SK-N-SH treated with all-trans-retinoic acid at 6 μM for 48 hours (cell line): Measurements from ENCODE around the gene ZNF334.

Experiments used
- ATAC-seq: fragments of 200-7000 bp; cut with Tn5 transposase; 3 replicates; pipeline ENCODE4 v1.9.1; 2020; ENCODE audit warnings: mild to moderate bottlenecking, moderate library complexity
- ARNTL ChIP-seq: fragments of 450-650 bp; formaldehyde crosslinking; IDR thresholded peaks from 2 replicates; pipeline ENCODE4 v1.5.0; 2020; ENCODE audit warnings: low read depth, mild to moderate bottlenecking, moderate library complexity, borderline replicate concordance
- CREB5 ChIP-seq: fragments of 250-450 bp; sonication (Bioruptor Pico); IDR thresholded peaks from 2 replicates; pipeline ENCODE4 v1.5.1; 2020; ENCODE audit warnings: low read depth, mild to moderate bottlenecking, moderate library complexity
- CSRNP3 ChIP-seq: fragments of 250-450 bp; sonication (Bioruptor Pico); IDR thresholded peaks from 2 replicates; pipeline ENCODE4 v1.5.1; 2021; ENCODE audit warnings: mild to moderate bottlenecking, moderate library complexity
- ESRRG ChIP-seq: fragments of 250-450 bp; sonication (Bioruptor Pico); IDR thresholded peaks from 2 replicates; pipeline ENCODE4 v1.6.1; 2021; ENCODE audit warnings: mild to moderate bottlenecking
- GLIS3 ChIP-seq: fragments of 250-450 bp; sonication (Bioruptor Pico); IDR thresholded peaks from 2 replicates; pipeline ENCODE4 v1.5.0; 2020; ENCODE audit warnings: mild to moderate bottlenecking, moderate library complexity
- ISL1 ChIP-seq: fragments of 250-450 bp; sonication (Bioruptor Pico); IDR thresholded peaks from 2 replicates; pipeline ENCODE4 v2.1.2; 2022; ENCODE audit warnings: mild to moderate bottlenecking, moderate library complexity
- OSR1 ChIP-seq: fragments of 250-450 bp; sonication (Bioruptor Pico); IDR thresholded peaks from 2 replicates; pipeline ENCODE4 v1.8.0; 2022; ENCODE audit warnings: moderate library complexity, mild to moderate bottlenecking, inconsistent platforms
- PATZ1 ChIP-seq: fragments of 250-450 bp; sonication (Bioruptor Pico); IDR thresholded peaks from 2 replicates; pipeline ENCODE4 v1.8.0; 2020; ENCODE audit warnings: mild to moderate bottlenecking, moderate library complexity, borderline replicate concordance
- PPARA ChIP-seq: fragments of 250-450 bp; sonication (Bioruptor Pico); IDR thresholded peaks from 2 replicates; pipeline ENCODE4 v1.5.0; 2020; ENCODE audit warnings: mild to moderate bottlenecking, borderline replicate concordance
- RARB ChIP-seq: fragments of 250-450 bp; sonication (Bioruptor Pico); IDR thresholded peaks from 2 replicates; pipeline ENCODE4 v1.8.0; 2021; ENCODE audit warnings: mild to moderate bottlenecking, moderate library complexity
- SNAI2 ChIP-seq: fragments of 250-450 bp; sonication (Bioruptor Pico); IDR thresholded peaks from 2 replicates; pipeline ENCODE4 v1.5.0; 2020; ENCODE audit warnings: mild to moderate bottlenecking, moderate library complexity
- TCF4 ChIP-seq: fragments of 250-450 bp; sonication (Bioruptor Pico); IDR thresholded peaks from 2 replicates; pipeline ENCODE4 v1.8.0; 2021; ENCODE audit warnings: mild to moderate bottlenecking, moderate library complexity, borderline replicate concordance
- ZC3H10 ChIP-seq: fragments of 250-450 bp; sonication (Bioruptor Pico); IDR thresholded peaks from 2 replicates; pipeline ENCODE4 v1.5.1; 2021; ENCODE audit warnings: mild to moderate bottlenecking, moderate library complexity
- ZFP30 ChIP-seq: fragments of 450-650 bp; formaldehyde crosslinking; IDR thresholded peaks from 2 replicates; pipeline ENCODE4 v1.5.0; 2022; ENCODE audit warnings: mild to moderate bottlenecking, moderate library complexity
- ZNF565 ChIP-seq: fragments of 450-650 bp; formaldehyde crosslinking; conservative IDR thresholded peaks from 2 replicates; pipeline ENCODE4 v1.5.0; 2020; ENCODE audit warnings: low read depth, mild to moderate bottlenecking, moderate library complexity
- ZNF70 ChIP-seq: fragments of 450-650 bp; formaldehyde crosslinking; IDR thresholded peaks from 2 replicates; pipeline ENCODE4 v1.5.0; 2020; ENCODE audit warnings: mild to moderate bottlenecking, moderate library complexity
- ZNF8 ChIP-seq: fragments of 450-650 bp; formaldehyde crosslinking; IDR thresholded peaks from 2 replicates; pipeline ENCODE4 v1.5.0; 2020; ENCODE audit warnings: mild to moderate bottlenecking, moderate library complexity
- TF ChIP-seq, protein P1 (sequence below): fragments of 250-450 bp; sonication (Bioruptor Pico); IDR thresholded peaks from 2 replicates; pipeline ENCODE4 v1.8.0; 2021; ENCODE audit warnings: low read depth, mild to moderate bottlenecking, moderate library complexity, borderline replicate concordance
- TF ChIP-seq, protein P2 (sequence below): fragments of 250-450 bp; sonication (Bioruptor Pico); IDR thresholded peaks from 2 replicates; pipeline ENCODE4 v1.5.0; 2020; ENCODE audit warnings: mild to moderate bottlenecking, moderate library complexity

The ZNF334 gene

DNA sequence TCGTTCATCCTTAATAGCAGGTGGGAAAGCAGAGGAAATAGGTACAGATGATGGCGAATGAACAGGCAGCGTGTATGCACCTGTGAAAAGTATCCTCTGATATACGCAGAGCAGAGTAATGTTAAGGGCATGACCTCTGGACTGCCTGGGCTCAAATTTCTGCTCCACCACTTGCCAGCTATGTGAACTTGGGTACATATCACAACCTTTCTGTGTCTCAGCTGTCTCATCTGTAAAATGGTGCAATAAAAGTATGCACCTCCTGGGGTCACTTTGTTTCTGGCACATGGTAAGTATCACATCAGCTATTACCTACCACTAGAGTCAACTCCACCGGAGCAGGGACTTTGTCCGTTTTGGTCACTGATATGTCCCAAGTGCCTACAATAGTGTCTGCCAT is 34.6 kb upstream of the ZNF334 start:
- no peak for ATAC-seq
- TF ChIP-seq ZNF565, result no peak
- TF ChIP-seq SNAI2 (CRISPR knock-in tag), result no peak
- TF ChIP-seq ARNTL (CRISPR knock-in tag), result no peak
- no peak for TF ChIP-seq ESRRG
- no peak for TF ChIP-seq RARB (CRISPR knock-in tag)
- TF ChIP-seq ISL1 (CRISPR knock-in tag), result no peak
- TF ChIP-seq ZNF8 (CRISPR knock-in tag), result no peak
- no peak for TF ChIP-seq TCF4 (CRISPR knock-in tag)
- TF ChIP-seq CSRNP3 (CRISPR knock-in tag), result no peak
- no peak for TF ChIP-seq OSR1 (CRISPR knock-in tag)
- TF ChIP-seq PPARA (CRISPR knock-in tag), result no peak
- TF ChIP-seq ZFP30 (CRISPR knock-in tag), result no peak
- TF ChIP-seq, protein P1, sequence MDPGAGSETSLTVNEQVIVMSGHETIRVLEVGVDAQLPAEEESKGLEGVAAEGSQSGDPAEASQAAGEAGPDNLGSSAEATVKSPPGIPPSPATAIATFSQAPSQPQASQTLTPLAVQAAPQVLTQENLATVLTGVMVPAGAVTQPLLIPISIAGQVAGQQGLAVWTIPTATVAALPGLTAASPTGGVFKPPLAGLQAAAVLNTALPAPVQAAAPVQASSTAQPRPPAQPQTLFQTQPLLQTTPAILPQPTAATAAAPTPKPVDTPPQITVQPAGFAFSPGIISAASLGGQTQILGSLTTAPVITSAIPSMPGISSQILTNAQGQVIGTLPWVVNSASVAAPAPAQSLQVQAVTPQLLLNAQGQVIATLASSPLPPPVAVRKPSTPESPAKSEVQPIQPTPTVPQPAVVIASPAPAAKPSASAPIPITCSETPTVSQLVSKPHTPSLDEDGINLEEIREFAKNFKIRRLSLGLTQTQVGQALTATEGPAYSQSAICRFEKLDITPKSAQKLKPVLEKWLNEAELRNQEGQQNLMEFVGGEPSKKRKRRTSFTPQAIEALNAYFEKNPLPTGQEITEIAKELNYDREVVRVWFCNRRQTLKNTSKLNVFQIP (CRISPR knock-in tag), result no peak
- TF ChIP-seq PATZ1 (CRISPR knock-in tag), result no peak
- TF ChIP-seq, protein P2, sequence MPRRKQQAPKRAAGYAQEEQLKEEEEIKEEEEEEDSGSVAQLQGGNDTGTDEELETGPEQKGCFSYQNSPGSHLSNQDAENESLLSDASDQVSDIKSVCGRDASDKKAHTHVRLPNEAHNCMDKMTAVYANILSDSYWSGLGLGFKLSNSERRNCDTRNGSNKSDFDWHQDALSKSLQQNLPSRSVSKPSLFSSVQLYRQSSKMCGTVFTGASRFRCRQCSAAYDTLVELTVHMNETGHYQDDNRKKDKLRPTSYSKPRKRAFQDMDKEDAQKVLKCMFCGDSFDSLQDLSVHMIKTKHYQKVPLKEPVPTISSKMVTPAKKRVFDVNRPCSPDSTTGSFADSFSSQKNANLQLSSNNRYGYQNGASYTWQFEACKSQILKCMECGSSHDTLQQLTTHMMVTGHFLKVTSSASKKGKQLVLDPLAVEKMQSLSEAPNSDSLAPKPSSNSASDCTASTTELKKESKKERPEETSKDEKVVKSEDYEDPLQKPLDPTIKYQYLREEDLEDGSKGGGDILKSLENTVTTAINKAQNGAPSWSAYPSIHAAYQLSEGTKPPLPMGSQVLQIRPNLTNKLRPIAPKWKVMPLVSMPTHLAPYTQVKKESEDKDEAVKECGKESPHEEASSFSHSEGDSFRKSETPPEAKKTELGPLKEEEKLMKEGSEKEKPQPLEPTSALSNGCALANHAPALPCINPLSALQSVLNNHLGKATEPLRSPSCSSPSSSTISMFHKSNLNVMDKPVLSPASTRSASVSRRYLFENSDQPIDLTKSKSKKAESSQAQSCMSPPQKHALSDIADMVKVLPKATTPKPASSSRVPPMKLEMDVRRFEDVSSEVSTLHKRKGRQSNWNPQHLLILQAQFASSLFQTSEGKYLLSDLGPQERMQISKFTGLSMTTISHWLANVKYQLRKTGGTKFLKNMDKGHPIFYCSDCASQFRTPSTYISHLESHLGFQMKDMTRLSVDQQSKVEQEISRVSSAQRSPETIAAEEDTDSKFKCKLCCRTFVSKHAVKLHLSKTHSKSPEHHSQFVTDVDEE (CRISPR knock-in tag), result no peak
- no peak for TF ChIP-seq ZNF70 (CRISPR knock-in tag)
- TF ChIP-seq CREB5 (CRISPR knock-in tag), result no peak

DNA sequence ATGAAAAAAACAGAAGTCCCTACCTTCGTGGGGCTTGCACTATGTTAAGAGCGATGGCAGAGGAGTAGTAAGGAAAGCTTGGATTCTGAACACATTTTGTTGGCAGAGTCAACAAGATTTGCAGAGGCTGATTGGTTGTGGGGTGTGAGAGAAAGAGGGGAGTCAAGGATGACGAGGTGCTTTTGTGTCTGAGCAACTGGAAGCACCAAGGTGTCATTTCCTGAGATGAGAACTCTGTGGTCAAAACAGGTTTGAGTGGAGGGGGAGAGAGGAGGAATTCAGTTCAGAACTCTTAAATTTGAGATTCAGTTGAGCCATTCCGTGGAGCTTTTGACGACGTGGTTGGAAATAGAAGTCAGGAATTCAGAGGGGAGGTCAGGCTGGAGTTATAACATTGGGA is 33.6 kb upstream of the ZNF334 start:
- ATAC-seq, result no peak
- TF ChIP-seq ARNTL (CRISPR knock-in tag) (no peak), CSRNP3 (CRISPR knock-in tag) (no peak), ZNF70 (CRISPR knock-in tag) (no peak), ZNF8 (CRISPR knock-in tag) (no peak), RARB (CRISPR knock-in tag) (no peak), PATZ1 (CRISPR knock-in tag) (no peak), TCF4 (CRISPR knock-in tag) (no peak), ZFP30 (CRISPR knock-in tag) (no peak), SNAI2 (CRISPR knock-in tag) (no peak), GLIS3 (CRISPR knock-in tag) (no peak), PPARA (CRISPR knock-in tag) (no peak), ESRRG (no peak), ZNF565 (no peak), ISL1 (CRISPR knock-in tag) (no peak), OSR1 (CRISPR knock-in tag) (no peak), ZC3H10 (CRISPR knock-in tag) (no peak)
- TF ChIP-seq, protein P2 (CRISPR knock-in tag), result no peak
- TF ChIP-seq, protein P1 (CRISPR knock-in tag), result no peak
